ENCODE data around the gene BPIFB6.
"Not testable (repeated sequence)": the region's sequence is repeated elsewhere in the genome, so short reads cannot be mapped to it uniquely, and the experiment has no call there.

BPIFB6 gene

DNA sequence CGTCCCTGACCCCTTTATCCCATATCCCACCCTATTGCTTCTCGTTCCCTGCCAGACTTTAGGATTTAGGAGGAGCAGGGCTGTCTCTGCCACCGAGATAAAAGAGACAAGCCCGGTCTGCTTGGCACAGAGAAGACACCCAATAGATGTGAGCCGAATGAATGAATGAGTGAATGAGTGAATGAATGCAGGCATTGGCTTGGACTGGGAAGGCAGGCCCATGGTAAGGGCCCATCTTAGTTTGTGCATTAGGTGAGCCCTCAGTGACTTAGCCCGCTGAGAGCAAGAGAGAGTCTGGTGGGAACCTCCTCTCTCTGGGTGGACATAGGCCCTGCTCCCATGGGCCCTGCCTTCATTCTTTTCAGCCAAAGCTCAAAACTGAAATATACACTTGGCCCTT, 879 bp upstream of the BPIFB6 start:
- DNase-seq (ENCODE audit: low read depth): no peak

DNA sequence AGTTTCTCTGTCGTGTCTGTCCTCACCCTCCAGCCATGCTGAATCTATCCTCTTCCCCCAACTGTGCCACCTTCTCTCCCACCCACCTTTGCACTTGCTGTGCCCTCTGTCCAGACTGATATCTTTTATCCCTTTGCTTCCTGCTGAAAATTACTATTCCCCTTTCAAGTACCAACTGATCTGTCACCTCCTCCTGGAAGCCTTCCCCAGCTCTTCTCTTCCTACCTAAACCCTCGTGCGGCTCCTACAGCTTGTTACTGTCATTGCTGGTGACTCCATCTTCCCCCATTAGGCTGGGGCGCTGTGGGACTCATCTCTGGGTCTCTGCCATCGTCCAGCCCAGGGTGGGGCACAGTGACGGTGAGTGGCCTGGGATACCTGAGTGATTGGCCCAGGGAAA, 1.1 kb downstream of the BPIFB6 start:
- DNase-seq (ENCODE audit: low read depth): no peak

DNA sequence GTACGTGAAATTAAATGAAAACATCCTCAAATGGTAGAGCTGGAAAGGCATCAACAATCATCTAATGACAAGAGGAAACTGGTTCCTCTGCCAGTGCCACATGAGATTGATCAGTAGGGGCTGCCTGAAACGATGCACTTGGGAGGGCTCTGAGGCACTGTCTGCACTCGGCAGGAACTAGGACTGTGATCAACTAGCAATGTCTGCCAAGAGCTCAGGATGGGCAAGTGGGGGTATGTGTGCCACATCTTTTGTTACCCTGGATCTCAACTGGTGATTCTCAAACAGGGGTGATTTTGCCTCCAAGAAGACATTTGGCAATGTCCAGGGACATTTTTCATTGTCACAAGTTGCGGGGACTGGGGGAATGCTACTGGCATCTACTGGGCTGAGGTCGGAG, 1.9 kb downstream of the BPIFB6 start:
- DNase-seq (ENCODE audit: low read depth): no peak

DNA sequence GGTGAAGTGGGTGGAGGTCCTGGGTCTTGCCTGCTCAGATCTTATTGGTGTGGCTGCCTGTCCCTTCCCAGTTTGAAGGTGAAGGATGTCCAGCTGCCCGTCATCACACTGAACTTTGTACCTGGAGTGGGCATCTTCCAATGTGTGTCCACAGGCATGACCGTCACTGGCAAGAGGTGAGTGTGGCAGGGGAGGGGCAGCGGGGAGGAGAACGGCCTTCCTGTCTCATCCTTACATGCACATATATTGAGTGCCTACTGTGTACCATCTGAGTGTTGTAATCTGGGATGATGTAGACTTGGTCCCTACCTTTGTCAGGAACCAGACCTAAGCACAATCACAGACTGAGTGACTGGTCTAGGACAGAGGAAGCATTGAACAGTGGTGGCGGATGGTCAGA, 2.7 kb downstream of the BPIFB6 start:
- DNase-seq (ENCODE audit: low read depth): no peak

DNA sequence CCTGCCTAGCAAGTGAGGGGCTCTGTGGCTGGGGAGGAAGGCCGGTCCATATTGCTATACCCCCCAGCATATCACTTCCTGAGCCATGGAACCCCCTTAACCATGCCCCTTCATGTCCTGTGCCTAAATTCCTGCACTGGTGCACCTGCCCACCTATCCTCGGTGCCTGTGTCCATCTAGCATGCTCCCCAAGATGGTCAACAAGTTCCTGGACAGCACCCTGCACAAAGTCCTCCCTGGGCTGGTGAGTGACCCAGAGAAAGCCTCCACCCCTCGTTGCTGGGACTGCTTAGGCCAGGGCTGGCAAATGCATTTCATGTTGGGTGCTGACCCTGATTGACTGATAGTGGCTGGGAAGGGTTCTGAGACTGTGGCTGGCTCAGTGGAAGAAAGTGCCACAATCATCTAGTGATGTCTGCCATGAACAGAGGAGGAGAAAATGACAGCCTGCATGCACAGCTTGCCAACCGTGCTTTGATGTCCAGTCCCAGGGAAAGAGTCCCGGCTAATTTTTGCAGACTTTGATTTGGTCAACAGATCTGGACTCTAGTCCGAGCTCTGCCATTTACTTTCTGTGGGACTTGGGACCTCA, 3.5 kb downstream of the BPIFB6 start:
- DNase-seq (ENCODE audit: low read depth): no peak

DNA sequence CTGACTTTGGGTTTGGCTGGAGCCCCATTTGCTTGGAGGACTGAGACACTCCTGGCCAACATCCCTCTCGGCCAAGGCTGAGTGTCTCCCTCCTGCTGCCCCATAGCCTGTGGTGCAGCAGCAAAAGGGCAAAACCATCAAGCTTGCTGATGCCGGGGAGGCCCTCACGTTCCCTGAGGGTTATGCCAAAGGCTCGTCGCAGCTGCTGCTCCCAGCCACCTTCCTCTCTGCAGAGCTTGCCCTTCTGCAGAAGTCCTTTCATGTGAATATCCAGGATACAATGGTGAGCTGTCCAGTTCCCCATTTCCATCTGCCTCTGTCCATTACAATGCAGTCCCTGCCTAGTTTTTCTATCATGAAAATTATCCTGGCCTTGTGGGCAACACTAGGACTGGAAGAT, 6.0 kb downstream of the BPIFB6 start:
- DNase-seq (ENCODE audit: low read depth): no peak

DNA sequence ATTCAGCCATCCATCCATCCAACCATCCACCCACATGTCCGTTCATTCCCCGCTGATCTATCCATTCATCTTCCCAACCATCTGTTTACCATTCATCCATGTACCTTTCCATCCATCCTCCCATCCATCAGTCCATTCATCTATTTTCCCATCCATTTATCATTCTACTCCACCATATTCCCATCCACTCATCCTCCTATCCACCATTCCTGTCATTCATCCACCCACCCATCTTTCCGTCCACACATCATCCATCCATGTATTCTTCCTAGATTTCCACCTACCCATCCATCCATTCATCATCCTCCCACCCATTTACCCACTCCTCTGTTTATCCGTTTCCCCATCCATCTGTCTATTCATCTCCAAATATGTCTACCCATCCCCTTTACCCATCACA, 6.8 kb downstream of the BPIFB6 start:
- DNase-seq (ENCODE audit: low read depth): no peak

DNA sequence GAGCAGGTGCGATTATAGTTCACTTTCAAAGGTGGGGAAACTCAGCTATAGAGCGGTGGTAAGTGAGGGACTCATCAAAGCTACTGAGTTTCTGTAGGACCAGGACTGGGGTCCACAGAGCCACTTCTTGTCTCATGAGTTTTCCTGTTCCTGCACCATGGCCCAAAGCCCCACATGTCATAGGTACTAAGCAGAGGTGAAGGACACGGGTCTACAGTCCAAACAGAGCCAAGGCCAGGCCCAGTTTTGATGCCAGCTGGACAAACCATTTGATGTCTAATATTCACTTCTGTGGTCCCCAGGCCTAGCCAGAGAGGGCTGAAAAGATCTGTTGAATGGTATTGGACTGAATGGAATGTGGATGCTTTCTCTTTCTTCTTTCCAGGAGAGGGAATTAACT, 11.0 kb downstream of the BPIFB6 start:
- no peak for DNase-seq (ENCODE audit: low read depth)

DNA sequence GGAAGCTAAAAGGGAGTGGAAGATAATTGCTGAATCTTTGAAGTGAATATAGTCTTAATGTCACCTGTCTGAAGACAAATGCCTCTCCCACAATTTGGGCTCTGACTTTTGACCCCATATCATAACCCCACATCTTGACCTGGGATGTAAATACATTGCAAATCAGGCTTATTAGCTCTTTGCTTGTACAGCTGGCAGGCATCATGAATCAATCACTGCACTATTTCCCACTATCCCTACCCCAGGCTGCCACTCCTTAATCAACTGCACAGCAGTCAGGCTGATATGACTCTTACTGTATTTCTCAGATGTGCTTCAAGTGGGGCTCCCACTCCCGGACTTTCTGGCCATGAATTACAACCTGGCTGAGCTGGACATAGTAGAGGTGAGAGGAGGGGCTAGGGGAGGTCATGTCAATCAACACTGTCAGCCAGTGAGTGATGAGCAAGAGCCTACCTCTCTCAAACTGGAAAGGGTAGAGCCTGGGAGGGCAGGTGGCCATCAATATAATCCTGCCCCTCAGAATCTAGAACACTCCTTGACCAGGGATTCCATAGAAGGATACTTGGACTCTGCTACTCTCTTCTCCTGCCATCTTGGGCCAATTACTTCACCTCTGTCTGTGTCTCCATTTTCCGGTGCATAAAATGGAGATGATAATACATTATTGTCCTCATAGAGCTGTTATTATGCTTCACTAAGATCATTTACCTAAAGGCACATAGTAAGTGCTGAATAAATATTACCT, 11.7 kb downstream of the BPIFB6 start:
- DNase-seq (ENCODE audit: low read depth): no peak

DNA sequence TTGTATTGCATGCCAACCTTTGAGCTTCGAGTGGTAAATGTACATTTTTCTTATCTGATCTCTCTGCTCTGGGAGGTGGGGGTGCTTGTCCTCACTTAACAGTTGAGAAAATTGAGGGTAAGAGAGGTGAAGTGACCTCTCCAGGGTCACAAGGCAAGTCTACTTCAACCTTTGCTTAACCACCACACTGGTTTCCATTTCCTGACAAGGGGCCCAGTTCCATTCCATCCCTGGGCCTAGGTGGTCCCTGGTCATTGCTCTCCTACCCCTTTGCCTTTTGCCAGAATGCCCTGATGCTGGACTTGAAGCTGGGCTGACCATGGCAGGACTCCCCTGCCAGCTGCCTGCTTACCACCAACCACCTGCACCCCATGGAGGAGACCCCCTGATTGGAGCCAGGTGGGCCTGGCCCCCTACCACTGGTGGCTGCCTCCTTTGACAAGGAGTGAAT, 12.3 kb downstream of the BPIFB6 start:
- no peak for DNase-seq (ENCODE audit: low read depth)

DNA sequence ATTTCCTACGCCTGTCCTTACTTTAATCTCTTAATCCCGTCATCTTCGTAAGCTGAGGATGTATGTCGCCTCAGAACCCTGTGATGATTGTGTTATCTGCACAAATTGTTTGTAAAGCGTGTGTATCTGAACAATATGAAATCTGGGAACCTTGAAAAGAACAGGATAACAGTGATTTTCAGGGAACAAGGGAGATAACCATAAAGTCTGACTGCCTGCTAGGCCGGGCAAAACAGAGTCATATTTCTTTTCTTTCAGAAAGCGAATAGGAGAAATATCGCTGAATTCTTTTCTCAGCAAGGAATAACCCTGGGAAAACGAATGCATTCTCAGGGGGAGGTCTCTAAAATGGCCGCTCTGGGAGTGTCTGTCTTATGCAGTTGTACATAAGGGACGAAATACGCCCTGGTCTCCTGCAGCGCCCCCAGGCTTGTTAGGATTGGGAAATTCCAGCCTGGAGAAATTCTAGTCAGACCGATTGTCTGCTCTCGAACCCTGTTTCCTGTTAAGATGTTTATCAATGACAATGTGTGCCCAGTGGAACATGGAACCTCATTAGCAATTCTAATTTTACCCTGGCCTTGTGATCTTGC, 13.8 kb downstream of the BPIFB6 start:
- not testable (repeated sequence) for DNase-seq (ENCODE audit: low read depth)

DNA sequence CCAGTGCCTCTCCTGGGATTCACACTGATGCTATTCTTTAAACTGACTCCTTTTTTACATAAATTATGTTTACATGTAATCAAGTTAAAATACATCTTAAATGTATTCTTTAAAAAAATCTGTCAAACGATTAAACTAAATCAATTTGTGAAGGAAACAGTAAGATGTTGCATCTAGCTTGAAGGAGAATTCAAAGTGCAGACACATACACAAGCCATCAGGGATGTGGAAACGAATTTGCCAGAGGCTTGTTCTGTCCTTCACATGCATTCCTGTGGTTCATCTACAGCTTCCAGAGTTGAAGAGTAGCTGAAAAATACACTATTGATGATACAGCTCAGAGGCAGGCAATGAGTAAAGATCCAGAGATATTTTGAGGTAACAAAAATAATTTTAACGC, 15.0 kb downstream of the BPIFB6 start:
- DNase-seq (ENCODE audit: low read depth): no peak

DNA sequence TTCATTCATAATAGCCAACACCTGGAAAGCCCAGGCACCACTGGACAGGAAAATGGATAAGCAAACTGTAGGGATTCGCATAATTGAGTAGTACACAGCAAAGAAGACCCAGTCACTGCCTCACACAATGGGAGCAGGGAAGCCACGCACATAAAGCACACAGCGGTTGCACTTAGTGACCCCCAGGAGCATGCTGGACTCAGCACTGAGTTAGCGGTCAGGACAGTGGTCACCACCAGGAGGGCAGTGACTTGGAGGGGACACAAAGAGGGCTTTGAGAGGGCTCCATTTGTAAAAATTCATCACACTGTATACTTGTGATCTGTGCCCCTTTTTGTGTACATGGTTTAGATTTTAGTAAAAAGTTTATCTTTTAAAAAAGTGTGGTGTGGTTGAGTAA, 19.9 kb downstream of the BPIFB6 start:
- DNase-seq (ENCODE audit: low read depth): no peak

DNA sequence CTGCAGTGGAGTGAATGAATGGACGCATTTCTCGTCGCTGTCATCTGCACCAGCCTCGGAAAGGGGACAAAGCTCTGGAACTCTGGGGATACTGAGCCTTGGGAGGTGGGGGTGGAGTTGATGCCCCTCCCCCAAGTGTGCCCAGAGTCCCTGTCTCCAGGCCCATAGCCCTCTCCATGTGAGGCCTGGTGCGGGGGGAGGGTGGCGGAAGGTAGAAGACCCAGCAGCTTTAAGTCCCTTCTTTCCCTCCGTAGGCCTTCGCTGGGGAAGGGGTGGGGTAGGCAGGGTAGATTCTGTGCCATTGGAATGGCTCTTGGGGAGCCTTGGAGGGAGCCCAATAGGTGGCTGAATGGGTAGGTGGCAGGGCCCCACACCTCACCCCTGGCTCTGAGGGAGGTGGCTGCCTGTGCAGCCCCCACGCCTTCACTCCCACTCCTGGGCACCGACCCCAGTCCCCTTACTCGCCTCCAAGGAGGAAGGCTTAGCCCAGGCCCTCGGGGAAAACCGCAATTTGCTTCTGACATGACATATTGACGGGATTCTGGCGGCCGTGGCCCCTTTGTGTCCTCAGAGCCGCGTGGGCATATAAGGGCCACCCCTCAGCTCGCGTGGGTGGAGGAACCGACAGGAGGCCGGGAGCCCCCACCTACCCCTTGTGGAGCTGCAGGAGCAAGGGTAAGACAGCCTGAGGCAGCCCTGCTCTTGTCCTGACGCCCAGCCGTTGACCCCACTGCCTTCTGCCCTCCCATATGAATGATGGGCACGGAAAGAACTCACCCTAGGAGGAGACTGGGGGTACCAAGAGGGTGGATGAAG, 22.1 kb downstream of the BPIFB6 start, which contains the start of gene BPIFB3:
Gene BPIFB3, plus strand, starts transcription at position 613 of the 816 bp plus-strand sequence. CDS start 1,533 bp downstream, outside the sequence.
- no peak for DNase-seq (ENCODE audit: low read depth)

DNA sequence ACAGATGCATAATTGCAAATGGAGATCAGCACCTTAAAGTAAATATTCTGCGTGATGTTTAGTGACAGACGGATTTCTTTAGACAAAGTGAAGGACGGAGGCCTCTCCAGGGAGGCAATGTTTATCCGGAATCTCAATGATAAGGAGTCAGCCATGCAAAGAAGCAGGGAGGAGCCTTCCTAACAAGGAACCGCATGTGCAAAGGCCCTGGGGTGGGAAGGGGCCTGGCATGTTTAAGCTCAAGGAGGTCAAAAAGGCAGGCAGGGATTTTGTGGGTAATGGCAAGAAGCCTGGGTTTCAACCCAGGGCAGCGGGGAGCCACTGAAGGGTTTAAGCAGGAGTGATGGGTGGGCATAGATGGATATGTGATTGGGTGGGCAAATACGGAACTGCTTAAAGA, 22.9 kb downstream of the BPIFB6 start:
- DNase-seq (ENCODE audit: low read depth): no peak

DNA sequence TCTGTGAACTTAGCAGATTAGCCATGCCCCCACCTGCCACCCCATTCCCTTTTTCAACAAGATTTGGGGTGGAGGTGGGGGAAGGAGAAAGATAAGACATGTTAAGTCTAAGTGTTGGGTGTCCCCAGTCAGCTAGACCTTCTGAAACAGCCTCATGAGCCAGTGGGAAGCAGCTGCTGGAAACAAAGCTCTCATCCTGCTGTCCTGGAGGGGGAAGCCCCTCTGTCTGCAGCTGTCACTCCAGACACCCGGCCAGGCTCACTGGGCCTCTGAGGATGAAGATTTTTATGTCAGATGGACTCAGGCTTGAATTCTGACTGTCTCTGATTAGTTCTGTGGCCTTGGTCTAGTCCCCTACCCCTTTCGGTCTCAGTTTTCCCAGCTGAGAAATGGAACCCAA, 23.3 kb downstream of the BPIFB6 start:
- no peak for DNase-seq (ENCODE audit: low read depth)

DNA sequence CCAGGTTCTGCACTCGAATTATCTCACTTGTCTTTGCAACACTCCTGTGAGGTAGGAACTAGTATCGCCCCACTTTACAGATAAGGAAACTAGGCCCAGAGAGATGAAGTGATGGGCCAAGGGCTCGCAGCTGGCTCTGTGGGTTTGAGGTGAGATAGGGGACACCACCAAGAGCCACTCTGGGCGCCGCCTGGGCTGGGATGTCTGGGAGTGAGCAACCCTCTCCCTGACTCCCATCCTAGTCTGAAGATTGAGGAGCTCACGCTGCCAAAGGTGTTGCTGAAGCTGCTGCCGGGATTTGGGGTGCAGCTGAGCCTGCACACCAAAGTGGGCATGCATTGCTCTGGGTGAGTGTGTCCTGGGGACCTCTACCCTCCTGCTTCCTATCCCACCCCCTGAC, 27.7 kb downstream of the BPIFB6 start:
- DNase-seq (ENCODE audit: low read depth): no peak

DNA sequence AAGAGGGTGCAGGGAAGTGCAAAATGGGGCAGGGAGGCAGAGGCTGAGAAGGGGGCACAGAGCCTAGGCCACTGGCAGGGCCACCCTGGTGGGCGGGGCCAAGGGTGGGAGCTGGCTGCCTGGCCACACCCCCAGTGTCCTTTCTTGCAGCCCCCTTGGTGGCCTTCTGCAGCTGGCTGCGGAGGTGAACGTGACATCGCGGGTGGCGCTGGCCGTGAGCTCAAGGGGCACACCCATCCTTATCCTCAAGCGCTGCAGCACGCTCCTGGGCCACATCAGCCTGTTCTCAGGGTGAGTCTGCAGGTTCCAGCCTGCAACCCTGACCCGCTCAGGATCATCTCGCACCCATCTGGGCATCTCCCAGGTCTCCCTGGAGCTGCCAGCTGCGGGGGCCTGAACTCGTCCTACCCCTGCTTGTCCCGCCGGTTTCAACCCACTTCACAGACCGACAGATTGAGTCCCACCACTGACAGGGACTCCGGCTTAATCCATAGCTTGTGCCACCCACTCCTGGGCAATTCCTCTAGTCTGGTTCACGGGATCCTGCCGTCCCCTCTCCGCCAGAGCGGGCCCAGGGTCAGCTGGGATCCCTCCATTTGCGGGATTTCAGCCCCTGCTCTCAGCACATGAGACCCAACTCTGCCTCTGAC, 28.4 kb downstream of the BPIFB6 start:
- DNase-seq (ENCODE audit: low read depth): no peak

DNA sequence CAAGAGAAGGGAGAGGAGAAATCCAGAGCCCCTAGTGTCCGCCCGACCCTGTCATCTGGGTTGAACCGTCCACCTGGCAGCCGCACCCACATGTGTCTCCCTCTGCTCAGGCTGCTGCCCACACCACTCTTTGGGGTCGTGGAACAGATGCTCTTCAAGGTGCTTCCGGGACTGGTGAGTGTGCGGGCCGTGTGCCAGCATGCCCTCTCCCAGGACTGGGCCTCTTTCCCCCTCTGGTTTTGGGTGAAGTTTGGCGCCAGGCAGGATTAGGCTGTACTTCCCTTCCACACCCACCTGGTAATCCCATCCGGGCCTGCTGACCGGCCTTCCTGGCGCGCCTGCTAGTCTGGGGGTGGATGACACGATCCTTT, 30.2 kb downstream of the BPIFB6 start:
- no peak for DNase-seq (ENCODE audit: low read depth)

DNA sequence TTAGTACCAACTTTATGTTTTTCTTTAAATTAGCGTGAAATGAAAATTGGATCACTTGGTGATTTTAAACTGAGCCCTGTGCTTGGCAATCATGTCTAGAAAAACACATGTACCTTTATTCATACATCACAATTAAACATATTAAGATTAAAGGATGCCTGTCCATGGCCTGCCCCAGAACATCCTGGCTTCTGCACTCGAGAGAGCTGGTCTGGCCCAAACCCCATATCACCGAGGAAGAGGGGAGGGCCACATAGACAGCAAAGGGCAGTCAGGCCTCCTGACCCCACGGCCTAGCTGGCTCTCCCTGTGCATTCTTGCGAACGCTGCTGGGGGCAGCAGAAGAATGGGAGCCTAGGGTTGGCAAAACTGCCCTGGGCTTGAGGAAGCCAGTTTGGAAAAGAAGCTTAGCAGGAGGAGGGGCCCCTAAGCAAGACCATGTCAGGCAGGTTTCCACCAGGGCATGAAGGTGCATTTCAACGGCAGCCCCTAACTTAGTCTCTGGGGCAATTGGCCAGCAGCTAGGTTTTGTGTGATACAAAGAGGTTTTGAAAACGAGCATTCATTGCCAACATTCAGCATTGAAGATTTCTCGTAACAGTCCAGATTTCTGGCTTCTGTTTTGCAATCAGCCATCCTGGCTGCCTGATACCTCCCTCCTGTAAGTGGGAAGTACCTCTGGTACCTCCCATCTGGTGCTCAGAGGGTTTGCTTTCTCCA, 30.8 kb downstream of the BPIFB6 start:
- no peak for DNase-seq (ENCODE audit: low read depth)

DNA sequence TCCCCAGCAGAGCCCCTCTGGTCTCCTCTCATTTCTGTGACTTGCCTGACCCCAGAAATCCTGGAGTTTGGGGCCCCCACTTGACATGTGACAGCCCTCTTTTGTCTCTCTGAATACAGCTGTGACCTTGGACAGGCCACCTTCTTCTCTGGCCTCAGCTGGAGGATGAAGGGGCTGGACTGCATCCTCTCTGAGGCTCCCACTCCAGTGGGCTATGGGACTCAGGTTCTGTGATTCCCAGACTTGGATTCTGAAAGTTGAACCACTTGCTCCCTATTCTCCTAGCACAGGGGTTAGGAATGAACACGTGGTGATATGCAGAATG, 31.3 kb downstream of the BPIFB6 start:
- DNase-seq (ENCODE audit: low read depth): no peak

DNA sequence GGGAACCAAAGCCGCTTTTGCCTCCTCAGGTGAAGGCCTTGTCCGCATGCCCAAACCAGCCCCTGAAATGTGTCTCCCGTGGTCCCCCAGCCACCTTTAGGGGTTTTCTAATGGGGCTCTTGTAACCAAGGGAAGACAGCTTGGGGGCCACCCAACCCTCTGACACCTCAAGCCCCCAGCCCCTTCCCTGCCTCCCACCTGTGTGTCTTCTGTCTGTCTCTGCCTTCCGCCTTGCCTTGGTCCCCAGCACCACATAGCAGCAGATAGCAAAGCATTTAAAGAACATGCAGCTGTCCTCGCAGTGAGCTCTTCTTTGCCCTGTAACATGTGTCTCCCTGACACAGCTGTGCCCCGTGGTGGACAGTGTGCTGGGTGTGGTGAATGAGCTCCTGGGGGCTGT, 31.8 kb downstream of the BPIFB6 start:
- no peak for DNase-seq (ENCODE audit: low read depth)
